OCI-LY3 (cell line): ENCODE data around the gene PSENEN.

Source experiments
- EZH2phosphoT487 ChIP-seq: fragments of 200-600 bp; shearing (Covaris generic); IDR thresholded peaks from 2 replicates; pipeline ENCODE4 v1.6.1; 2018; ENCODE audit warnings: antibody characterized with exemption, mixed run types, low read depth
- TF ChIP-seq, protein P1 (sequence below): fragments of 200-600, 300-600 bp; sonication (generic); IDR thresholded peaks from 2 replicates; pipeline ENCODE4 v1.5.1; 2014; ENCODE audit warnings: antibody characterized with exemption, low read length, low read depth

DNA sequence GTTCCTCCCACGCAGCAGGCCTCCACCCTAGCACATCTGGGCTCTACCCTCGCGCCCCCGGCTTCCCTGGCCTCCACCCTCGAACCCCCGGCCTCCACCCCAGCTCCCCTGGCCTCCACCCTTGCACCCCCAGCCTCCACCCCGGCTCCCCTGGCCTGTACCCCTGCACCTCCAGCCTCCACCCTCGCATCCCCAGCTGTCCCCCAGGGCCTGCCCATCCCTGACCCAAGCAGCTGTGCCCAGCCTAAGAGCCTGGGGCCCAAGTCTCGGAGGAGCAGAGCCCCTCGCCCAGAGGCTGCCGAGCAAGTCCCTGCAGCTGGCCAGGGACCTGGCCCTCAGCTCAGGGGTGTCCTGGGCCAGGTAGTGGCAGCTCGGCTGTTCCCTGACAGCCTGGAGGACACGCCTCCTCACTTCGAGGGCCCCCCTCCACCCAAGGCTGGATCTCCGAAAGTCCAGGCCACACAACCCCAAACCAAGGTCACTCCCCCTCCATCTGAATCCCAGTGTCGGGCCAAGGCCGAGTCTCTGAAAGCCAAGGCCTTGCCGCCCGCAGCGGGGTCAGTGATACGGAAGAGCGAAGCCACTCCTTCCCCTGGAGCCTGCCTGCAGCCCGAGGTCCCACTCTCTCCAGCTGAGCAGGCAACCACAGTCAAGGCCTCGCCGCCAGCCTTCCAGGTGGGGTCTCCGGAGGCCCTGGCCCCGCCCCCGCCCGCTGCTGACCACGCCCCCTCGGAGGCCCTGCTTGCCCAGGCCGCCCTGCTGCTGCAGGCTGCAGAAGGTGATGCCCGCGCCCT lies 22.0 kb downstream of the PSENEN start:
- TF ChIP-seq, protein P1, sequence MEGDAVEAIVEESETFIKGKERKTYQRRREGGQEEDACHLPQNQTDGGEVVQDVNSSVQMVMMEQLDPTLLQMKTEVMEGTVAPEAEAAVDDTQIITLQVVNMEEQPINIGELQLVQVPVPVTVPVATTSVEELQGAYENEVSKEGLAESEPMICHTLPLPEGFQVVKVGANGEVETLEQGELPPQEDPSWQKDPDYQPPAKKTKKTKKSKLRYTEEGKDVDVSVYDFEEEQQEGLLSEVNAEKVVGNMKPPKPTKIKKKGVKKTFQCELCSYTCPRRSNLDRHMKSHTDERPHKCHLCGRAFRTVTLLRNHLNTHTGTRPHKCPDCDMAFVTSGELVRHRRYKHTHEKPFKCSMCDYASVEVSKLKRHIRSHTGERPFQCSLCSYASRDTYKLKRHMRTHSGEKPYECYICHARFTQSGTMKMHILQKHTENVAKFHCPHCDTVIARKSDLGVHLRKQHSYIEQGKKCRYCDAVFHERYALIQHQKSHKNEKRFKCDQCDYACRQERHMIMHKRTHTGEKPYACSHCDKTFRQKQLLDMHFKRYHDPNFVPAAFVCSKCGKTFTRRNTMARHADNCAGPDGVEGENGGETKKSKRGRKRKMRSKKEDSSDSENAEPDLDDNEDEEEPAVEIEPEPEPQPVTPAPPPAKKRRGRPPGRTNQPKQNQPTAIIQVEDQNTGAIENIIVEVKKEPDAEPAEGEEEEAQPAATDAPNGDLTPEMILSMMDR: no peak
- no peak for TF ChIP-seq EZH2phosphoT487
